HG02852 (cell line): ENCODE measurements around the gene KHSRP.
"Not testable (repeated sequence)": the region's sequence is repeated elsewhere in the genome, so short reads cannot be mapped to it uniquely, and the experiment has no call there.

Experiments used
- ATAC-seq: cut with Tn5 transposase; IDR thresholded peaks from one replicate; pipeline ENCODE4 v1.9.1; 2021; ENCODE audit warnings: mild to moderate bottlenecking, moderate library complexity; ENCODE audit not compliant: unreplicated experiment

The KHSRP gene

DNA sequence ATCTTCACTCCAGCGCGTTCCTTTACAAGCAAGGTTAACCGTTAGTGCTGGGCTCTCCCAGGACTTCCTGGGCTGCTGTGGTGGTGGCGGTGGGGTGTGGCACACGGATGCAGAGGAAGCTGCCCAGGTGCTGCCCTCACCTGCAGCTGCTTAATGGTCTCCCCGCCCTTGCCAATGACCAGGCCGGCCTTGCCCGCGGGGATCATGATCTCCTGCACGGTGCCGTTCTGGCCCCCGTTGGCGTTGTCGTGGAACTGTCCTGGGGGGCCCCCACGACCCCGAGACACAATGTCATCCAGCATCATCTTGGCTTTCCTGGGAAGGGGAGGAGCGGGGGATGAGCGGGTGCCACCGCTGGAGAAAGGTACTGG is 6.1 kb downstream of the KHSRP start:
- ATAC-seq, result no peak

DNA sequence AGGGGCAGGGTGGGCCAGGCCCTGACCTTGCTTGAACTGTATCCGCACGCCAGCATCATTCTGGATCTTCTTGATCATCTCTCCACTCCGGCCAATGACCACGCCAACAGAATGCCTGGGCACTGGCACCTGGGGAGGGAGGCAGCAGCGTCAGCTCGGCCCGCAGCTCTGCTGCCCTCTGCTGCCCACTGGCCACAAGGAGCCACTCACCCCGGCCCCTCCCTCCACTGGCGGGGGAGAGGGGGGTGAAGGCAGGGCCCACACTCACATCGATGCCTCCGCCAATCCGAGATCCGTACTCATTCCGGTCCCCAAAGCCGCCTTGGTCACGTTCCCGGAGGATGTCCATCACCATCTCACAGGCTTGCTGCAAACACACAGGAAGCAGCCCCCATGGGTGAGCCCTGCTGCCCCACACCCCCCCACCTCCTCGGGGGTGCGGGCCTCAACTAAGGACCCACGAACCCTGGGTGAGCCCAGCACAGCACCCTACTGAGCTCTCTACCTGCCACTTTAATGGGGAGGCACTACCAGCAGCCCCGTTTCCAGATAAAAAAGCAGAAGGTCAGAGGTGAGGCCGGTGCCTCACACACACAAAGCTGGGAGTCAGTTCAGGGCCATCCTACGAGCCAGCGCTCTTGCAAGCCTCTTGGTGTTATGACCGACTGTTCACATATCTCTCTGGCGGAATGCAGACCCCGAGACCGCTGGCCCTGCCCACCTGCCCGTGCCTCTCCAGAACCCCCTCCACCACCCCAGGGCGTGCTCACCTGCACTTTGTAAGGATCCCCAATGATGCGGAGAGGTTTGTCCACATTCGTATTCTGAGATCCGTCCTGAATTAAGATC is 6.7 kb downstream of the KHSRP start:
- no peak for ATAC-seq

DNA sequence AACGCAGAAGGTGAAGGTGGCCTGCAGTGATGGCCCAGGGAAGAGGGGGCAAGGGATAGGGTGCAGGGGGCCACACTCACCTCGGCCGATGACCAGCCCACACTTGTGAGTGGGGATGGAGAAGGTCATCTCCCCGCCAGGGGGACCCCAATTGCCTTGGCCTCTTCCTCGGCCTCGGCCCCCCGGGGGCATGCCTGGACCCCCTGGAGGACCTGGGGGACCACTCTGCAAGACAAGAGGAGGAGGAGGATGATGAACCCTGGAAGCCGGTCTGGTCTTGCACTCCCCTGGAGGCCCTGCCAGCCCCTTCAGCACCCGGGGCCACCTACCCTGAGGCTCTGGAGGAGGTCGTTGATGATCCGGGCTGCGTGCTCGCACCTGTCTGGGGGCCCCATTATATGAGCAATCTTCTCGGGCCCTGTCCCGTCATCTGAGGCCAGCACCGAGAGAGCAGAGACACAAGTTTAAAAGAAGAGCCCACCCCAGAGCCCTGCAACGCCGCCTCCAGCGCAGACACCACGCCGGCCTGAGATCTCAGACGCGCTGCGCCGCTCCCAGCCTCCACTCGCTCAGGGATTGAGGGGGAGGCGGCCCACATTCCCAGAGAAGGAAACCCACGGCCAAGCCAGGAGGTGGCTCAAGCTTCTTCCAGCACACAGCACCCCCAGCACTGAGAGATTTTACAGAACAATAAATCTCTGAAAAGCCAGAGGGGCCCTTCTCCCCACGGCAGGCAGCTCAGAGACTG is 7.8 kb downstream of the KHSRP start:
- no peak for ATAC-seq

DNA sequence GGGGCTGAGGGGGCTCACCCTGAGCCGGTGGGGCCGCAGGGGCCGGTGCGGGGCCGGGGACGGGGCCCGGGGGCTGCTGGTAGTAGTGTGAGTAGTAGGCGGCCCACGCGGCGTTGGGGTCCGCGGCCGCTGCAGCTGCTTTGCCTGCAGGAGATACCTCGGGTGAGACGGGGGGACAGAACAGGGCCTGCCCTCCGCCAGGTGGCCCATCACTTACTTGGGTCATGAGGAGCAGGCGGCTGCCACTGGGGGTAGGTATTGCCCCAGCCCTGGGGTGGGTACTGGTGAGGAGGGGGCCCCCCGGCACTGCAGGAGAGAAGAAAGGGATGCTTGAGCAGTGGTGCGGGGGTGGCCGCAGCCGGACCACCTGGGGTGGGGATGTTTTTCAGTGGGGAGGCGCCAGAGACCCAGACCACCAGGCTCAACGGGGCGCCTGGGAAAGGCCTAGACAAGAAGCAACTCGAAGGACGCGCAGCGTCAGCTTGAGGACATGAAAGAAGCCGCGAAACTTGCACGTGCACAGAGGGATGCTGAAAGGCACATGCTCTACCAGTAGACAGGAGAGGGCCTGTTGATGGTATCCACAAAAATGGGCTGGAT is 8.9 kb downstream of the KHSRP start:
- ATAC-seq, result no peak

DNA sequence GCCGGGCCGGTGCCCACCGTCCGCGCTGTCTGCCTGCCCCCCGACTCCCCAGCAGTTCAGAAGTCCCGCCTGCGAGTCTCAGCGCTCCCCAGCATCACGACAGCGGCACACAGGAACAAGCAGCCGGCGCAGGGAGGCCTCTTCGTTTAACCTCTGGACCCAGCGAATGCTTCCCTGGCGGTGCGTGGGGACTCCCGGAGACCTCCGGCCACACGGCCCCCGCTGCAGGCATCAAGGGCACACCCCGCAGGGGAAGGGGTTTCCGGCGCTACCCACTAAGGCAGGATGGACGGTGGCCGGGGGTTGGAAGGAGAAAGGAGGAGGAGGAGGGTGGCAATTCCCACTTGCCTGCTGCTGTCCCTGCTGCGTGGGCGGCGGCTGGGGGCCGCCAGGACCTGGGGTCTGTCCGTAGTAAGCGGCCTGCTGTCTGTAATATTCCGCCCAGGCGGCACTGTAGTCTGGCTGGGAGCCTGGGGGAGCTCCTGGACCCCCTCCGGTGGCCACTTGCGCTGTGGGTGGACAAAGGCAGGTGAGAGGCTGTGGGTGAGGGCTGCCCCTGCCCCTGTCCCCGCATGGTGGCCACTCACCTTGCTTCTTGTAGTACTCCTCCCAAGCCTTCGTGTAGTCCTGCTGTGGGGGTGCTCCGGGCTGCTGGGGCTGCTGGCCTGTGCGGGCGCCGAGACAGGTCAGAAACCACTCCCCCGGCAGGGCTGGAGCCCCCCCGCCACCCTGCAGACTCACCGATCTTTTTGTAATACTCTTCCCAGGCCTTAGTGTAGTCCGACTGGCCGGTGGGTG is 9.6 kb downstream of the KHSRP start:
- ATAC-seq, result no peak

- ATAC-seq, result no peak
Measured at GRCh38 chr19:6413721-6414643, 10.6 kb downstream of the KHSRP start.

DNA sequence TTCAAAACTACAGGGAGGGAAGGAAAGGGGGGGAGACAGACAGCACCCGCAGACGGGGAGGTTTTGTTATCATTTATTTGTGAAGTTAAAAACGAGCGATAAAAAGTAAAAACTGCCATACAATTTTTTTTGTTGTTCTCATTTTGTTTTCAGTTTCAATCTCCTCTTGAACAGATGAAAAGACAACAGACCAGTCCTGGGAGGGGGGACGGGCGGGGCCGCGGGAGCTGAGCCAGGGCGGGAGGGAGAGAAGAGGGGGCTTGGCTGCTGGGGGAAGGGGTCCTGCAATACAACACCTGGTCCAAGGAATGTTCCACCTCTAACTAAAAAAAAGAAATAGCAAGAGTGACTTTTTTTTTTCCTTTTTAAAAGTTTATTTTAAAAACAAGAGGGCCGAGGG is 11.3 kb downstream of the KHSRP start:
- ATAC-seq, result no peak

DNA sequence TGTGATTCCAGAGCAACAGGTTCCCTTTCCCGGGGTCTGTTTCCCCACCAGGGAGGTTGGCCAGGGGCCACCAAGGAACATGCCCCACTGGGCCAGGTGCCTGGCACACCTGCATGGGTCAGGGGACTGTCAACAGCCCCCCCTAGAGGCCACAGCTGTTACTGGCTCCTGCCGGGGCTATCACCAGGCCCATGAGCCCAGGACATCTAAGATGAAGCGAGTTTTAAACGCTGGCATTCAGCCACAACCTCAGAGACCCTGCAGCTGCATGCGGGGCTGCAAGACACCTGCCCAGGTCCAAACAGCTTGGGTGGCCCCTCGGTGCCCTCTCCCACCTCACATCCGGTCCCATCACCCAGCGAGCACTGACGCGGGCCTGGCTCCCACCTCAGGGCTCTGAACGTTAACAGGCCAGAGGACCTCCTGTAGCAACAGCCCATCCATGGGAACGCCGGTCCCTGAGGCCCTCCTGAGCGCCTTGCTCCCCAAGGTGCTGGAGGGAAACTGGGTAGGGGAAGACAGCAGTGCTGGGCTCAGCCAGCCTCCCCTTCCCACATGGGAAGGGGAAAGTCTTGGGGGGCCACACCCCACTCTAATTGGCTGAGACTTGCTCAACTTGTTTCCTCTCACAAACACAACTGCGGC is 12.0 kb downstream of the KHSRP start:
- ATAC-seq, result no peak

GRCh38 chr19:6412061-6412446 is 12.6 kb downstream of the KHSRP start:
- no peak for ATAC-seq

GRCh38 chr19:6409346-6409745 is 15.3 kb downstream of the KHSRP start:
- ATAC-seq, result no peak

GRCh38 chr19:6406401-6406800 is 18.2 kb downstream of the KHSRP start:
- ATAC-seq, result no peak

DNA sequence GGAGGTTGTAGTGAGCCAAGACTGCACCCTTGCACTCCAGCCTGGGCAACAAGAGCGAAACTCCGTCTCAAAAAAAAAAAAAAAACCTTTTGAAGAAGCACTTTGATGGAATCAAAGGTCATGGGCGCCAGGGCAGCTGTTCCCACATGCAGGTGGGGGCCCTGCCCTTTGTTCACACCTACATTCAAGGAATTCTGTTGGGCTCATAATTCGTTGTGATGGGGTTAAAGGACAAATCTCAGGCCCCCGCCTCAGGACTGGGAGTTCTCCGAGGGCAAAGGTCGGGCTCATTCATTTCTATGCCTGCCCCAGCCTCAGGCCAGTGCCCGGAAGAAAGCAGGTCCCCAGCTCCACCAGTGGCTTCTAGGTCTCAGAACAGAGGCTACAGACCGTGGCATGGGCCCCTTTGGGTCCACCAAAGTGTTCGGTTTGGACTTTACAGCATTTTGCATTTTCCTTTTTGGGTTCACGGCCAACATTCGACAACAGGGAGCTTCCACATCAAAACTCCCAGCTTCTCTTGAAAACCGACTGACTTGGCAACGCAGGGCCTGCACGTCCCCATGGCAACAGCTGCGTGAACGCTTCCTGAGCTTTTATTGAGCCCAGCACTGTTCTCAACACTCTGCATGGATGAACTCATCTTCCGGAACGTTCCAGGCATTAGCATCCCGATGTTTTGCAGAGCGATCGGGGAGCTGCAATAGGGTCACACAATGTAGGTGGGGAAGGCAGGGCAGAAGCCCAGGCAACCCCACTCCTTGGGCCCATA is 21.6 kb downstream of the KHSRP start:
- no peak for ATAC-seq

- ATAC-seq, result no peak
Measured at GRCh38 chr19:6402058-6402457, 22.6 kb downstream of the KHSRP start.

DNA sequence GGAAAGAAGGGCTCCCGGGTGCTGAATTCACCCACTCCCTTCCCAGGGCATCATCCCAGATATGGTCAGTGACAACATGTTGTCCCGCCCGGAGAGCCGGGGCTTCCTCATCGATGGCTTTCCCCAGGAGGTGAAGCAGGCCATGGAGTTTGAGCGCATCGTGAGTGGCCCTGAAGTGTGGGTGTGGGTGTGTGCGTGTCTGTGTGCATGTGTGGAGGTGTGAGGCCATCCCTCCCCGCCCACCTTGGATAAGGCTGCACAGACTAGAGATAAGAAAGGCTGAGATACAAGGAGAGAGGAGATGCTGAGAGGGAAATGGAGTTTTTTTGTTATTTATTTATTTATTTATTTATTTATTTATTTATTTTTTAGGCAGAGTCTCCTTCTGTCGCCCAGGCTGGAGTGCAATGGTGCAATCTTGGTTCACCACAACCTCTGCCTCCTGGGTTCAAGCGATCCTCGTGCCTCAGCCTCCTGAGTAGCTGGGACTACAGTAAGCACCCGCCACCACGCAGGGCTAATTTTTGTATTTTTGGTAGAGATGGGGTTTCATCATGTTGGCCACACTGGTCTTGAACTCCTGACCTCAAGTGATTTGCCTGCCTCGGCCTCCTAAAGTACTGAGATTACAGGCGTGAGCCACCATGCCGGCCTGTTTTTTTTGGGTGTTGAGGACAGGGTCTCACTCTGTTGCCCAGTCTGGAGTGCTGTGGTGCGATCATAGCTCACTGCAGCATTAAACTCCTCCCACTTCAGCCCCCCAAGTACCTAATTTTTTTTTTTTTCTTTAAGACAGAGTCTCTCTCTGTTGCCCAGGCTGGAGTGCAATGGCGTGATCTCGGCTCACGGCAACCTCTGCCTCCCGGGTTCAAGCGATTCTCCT is 24.3 kb downstream of the KHSRP start:
- ATAC-seq, result not testable (repeated sequence)

- ATAC-seq, result no peak
Measured at GRCh38 chr19:6396305-6396704, 28.3 kb downstream of the KHSRP start.

- ATAC-seq, result no peak
Measured at GRCh38 chr19:6394831-6395230, 29.8 kb downstream of the KHSRP start.

- ATAC-seq, result no peak
Measured at GRCh38 chr19:6393983-6394412, 30.6 kb downstream of the KHSRP start.
